Activated T-cell treated with anti-CD3 and anti-CD28 coated beads for 24 hours (primary cell): Measurements from ENCODE around the gene ADGRF1.
"Not testable (repeated sequence)": the region's sequence is repeated elsewhere in the genome, so short reads cannot be mapped to it uniquely, and the experiment has no call there.

Experiments
- DNase-seq: peaks from one replicate; pipeline ENCODE4 v3.0.0-alpha.2; 2020; ENCODE audit warnings: low read depth

Gene ADGRF1

DNA sequence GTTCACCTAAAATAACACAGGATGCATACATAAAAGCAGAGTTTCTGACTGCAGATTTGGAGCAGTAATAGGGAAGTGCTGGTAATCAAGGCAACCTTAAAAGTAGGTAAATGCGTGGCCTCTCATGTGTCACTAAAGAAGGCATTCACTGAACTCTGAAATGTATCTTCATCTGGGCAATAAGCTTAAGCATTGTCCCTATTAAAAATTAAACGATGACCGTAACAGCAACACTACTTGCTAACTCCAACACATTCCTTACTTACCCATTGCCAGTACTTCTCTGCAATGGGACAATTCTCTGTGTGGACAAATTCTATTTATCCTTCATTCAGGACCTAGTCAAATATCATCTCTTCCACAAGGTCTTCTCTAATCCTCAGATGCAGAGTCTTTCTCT is 19.9 kb downstream of the ADGRF1 start:
- no peak for DNase-seq

DNA sequence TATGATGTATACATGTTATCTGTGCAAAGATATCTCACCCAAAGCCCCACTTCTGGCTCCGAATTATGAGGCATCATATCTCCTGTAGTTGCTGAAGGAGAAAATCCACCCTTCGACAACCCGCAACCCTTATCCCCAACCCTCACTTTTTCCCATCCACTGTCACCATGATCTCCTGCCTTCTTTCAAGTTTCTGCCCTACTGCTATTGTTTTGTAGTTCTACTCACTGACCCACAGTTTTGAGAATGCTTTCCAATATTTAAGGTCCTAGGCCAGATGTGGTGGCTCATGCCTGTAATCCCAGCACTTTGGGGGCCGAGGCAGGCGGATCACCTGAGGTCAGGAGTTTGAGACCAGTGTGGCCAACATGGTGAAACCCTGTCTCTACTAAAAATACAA is 22.2 kb downstream of the ADGRF1 start:
- DNase-seq = no peak

DNA sequence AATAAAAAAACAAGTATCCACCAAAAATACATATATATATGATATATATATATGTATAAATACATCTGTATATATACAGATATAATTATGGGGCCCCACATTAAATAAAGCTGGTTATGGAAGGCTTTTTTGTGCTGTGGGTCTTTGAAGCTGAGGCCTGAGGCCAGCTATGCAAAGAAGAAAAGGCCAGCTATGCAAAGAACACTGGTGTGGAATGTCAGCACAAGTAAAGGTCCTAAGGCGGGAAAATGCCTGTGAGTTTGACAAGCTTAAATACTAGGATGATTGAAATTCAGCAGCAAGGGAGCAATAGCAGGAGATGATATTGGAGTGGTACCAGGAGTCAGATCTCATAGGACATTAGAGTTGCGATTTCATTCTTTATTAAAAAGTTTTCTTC is 25.2 kb downstream of the ADGRF1 start:
- DNase-seq = no peak

DNA sequence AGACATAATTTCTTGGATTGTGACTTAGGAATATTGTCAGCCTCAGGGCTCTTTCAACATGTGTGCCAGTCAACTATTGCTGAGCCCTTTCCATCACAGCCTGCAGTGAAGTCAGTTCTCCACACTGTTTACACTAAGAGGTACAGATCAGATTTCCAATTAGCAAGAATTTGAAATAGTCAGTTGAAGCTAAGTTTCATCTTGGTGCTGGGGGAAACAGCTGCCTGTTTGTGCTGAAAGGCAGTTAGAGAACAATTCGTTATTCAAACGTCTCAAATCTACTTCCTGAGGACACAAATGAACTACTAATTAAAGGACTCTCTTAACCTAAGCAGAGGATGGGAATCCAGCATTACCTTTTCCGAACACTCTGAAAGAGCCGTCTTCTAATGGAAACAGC is 25.9 kb downstream of the ADGRF1 start:
- DNase-seq = no peak

DNA sequence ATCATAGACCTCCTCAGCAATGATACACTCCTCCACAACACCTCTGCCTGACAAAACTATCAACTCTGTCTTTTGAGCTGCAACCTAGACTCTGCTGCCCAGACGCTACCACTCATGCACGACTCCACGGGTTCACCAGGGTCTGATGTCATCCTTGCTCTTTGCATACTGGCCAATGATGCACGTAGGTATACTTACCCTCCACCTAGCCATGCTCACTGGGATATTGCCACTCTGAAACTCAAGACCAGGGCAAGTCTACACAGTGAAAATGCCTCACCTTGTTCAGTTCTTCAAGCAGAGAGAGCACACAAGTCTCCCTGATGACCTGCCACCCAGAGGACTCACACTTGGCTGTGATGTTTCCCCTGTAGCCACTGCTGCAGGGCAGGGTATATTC is 27.7 kb downstream of the ADGRF1 start:
- DNase-seq = no peak

DNA sequence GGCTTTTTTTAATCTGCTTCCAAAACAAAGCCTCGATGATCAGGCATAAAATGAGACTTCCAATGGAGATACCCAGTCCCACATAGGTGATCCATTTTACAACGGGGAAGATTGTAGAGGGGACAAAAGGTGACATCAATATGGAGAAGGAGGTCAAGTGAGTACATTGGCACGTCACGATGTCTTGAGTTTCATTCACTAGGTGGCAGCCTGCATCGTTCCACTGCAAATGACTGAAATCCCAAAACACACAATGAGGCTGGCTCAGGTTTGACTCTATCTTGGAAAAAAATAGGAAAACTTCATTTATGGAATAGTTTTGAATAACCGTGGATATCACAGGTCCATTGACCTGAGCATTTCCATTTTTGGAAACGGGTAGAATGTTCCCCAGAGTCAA is 32.5 kb downstream of the ADGRF1 start:
- DNase-seq = no peak

DNA sequence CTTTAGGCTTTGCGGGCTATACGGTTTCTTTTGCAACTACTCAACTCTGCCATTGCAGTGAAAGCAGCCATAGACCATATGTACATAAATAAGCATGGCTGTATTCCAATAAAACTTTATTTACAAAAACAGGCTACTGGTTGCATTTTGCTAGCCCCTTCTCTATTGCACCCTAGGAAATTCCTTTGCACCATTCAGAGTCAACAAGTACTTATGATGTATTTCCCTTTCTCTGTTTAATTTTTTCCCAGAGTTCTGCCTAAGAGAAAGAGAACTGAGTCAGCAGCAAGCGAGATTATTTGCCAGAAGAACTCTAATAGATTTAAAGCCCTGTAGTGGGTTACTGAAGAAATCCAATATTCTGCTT is 33.8 kb downstream of the ADGRF1 start:
- DNase-seq = no peak

DNA sequence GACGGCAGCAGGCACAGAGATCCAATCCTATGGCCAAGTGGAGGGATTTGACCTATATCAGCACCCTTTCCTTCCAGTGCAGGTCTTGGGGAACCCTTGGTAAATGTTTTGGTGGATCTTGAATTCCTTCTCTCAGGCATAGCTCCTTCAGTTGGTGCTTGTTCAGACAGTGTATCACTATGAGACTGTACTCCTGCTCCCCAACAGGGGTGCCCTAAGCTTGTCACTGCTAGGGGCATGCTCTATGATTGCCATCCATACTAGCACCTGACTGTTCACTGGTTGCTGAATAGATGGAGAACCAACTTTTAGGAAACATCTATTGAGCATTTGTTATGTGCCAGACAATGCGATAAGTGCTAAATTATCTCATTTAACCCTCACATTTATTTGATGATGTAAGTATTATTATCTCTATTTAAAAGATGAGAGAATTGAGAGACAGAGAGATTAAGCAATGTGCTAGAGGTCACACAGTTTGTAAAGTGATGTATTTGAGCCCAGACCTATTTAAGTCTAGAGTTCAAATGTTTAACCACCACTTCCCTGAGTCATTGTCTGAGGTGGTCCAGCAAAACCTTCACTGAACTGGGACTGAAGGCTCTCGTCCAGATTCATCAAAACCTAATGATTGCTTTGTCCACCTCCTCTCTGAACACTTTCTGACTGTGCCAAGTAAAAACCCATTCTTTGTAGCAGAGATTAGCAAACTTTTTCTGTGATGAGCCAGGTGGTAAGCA is 34.3 kb downstream of the ADGRF1 start:
- DNase-seq = no peak

DNA sequence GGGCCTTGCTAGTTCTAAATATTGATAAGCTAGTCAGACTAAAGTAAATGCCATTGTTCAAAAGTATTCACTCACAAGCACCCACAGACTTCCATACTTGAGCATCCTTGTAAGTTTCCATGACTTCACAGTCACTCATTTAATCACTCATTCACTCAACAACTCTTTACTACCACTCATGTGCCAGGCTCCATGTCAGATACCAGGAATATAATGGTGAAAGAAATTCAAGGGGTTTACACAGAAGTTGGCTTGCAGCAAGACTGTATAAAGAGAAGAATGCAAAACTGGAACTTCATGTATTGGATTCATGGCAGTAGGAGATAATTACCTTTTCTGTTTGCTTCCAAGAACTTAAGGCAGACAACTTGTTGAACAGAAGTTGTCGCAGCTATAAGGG is 36.6 kb downstream of the ADGRF1 start:
- DNase-seq = no peak

DNA sequence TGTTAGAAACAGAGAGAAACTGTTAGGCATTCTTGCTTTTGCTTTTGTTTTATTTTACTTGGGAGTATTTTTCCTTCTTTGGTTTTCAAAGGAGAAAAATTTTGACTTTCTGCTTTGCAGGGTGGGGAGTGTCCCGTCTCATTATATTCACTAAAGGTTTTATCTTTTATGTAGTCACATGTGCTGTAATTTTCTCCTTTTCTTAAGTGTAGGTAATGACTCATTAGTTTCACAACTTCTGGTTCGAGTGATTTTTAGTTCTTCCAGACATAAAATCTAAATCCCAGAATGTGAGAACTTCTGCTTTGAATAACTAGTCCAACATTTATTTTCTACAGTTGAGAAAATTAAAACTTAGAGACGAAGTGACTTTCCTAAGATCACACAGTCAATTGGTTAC is 37.7 kb downstream of the ADGRF1 start:
- DNase-seq = no peak

DNA sequence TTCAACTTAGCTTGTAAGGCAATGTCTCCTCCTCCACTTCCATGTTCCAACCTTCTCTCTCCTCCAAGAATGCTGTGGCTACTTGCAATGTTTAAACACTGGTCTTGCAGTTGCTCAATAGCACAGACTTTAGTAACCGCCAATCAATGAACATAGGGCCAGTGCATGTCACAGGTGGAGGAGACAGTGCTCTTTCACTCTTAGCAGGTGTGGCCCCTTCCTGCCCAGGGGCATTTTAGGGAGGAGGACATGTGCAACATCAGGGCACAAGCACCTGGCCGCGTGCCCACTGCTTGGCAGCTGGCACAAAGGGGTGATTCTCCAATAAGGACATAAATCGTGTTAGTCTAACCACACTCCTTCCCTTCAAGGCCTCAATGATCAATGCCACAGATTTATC is 41.3 kb downstream of the ADGRF1 start:
- DNase-seq = no peak

DNA sequence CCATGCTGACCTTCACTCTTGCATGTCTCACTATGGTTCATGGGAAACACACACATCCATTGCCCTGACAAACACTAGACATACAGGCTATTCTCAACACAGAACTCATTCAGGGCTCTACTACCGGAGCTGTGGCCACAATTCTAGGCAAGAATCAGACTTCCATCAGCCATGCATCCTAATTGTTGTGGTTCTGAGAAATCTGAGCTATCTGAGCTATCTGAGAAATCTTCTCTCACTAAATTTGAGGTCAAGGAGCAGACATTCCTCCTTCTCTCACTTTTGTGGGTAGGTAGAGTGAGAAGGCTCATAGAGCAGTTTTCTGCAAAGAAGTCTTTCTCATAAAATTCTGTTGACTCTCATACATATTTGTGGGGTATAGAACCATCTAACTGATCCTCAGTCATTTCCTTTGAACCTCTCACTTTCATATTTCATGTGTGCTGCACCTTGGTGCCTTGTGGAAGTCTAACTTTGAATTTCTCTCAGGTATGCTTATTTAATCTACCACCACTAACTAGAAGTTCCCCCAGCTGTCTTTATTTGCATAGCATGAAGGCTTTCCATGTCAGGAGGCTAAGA is 43.6 kb downstream of the ADGRF1 start:
- no peak for DNase-seq

DNA sequence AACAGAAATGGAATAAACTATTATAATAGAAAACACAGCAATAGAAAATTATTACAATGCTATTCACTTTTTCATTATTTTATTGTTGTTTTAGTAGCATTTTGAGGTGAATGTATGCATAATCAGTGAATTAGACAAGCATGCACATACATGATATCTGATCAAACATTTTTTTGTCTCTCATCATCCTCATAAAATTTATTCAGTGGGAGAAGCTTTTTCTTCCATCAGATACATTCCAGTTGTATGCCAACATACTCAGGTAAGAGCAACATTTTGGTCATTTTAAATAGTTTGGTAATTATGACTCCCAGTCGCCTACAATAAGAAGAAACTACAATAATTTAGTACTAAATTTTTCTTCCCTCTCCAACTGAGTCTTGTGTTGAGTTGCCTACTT is 44.5 kb downstream of the ADGRF1 start:
- no peak for DNase-seq

DNA sequence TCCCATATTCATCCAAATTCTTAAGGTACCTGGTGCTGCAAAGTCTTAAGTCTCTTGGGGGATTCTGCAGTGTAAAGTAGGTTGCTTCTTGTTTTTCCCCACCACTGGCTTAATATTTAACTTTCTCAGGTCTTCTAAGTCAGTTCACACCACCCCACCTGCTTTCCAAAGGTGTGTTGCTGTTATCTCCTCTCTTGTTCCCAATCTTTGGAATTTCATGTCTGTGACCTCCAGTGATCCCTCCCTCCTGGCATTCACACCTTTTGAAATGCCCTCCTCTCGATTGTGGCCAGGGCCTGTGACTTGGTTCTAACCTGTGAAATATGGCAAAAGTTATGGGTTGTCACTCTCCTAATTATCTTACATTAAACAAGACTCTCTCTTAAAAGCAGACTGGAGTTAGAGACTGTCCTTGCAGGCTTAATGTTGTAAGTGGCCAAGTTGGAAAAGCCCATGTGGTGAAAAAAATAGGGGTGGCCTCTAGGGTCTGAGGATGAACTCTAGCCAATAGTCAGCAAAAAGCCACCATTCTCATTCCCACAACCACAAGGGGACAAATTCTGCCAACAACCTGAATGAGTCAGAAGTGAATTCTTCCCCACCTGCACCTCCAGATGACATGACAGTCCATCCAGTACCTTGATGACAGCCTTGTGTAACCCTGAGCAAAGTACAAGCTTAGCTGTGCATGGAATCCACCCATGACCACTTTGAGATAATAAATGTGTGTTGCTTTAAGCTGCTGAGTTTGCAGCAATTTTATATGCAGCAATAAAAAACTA is 45.1 kb downstream of the ADGRF1 start:
- no peak for DNase-seq

DNA sequence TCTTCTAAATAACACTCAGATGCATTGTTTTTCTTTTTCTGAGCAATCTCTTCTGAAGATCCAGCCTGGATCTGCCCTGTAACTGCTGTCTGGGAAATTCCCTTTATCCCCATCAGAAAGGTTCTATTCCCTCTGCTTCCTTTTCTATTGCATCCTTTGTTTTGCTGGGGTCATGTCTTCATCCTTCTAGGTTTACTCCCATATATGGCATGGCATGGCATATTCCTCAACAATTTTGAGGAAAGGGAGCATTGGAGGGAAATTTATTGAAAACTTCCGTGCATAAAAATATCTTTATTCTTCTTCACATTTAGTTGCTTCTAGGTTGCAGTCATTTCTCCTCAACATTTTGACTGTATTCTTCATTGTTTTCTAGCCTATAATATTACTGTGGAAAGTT is 47.2 kb downstream of the ADGRF1 start:
- no peak for DNase-seq

DNA sequence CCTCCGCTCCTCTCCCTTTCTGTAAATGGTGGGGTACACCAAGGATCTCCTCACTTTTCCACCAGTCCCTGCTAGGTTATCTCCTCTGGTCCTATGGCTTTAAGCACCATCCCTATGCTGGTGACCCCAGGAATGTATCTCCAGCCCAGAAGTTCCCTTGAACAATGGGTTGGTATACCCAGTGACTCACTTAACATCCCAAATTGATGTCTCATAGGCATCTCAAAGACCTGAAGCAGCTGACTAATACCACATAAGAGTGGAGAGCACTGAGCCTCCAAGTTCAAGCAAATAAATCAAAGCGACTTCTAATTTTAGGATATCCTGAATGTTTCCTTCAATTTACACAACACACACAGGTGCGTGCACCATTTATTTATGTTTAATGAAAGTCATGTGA is 48.3 kb downstream of the ADGRF1 start:
- DNase-seq = no peak

DNA sequence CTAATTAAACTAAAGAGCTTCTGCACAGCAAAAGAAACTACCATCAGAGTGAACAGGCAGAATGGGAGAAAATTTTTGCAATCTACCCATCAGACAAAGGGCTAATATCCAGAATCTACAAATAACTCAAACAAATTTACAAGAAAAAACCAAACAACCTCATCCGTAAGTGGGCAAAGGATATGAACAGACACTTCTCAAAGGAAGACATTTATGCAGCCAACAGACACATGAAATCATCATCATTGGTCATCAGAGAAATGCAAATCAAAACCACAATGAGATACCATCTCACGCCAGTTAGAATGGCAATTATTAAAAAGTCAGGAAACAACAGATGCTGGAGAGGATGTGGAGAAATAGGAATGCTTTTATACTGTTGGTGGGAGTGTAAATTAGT is 49.7 kb downstream of the ADGRF1 start:
- DNase-seq = not testable (repeated sequence)

DNA sequence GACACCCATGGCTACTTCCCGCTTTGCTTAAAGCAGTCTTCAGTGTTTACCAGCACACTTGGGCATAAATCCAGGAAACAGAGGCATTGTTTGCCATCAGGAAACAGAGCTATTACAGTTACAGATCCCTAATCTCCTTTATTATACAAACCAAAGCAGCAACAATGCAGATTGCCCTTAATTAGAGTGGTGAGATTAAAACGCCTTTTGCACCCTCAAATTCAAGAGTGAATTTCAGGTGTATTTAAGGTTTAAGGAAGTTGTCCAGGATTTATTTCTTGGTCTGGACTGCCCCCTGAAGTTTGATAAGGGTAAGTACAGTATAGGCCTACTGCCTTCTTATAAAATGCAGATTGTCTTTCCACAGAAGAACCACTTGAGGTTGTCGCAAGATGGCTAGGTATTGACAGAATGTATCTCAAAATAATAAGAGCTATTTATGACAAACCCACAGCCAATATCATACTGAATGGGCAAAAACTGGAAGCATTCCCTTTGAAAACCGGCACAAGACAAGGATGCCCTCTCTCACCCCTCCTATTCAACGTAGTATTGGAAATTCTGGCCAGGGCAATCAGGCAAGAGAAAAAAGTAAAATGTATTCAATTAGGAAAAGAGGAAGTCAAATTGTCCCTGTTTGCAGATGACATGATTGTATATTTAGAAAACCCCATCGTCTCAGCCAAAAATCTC is 51.2 kb downstream of the ADGRF1 start:
- DNase-seq = not testable (repeated sequence)

DNA sequence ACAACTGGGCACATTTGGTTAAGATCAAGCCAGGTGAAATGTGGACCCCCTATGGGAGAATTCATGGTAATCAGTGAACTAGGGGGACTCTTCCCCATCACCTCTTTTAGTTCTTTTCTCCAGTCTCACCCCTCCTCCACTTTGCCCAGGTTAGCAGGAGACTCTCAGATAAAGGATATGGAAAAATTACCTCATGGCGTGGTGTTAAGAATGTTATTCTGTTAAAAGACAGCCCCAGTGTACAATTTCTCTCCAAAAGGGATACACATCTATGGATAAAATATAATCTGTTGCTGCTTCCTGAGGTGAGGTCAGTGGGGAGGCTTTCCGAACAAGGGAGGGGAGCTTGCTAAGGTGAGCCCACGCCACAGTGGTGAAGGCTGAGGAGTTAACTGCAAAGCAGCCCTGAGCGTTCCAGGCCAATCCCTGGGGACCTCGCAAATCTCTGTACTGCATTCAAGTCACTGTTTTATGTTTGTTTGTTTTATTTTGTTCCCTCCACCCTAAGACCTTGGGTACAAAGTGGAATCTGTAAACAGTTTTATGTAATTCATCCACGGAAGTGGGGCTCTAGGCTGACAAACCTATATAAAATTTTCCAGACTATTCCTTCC is 52.0 kb downstream of the ADGRF1 start:
- DNase-seq = no peak

DNA sequence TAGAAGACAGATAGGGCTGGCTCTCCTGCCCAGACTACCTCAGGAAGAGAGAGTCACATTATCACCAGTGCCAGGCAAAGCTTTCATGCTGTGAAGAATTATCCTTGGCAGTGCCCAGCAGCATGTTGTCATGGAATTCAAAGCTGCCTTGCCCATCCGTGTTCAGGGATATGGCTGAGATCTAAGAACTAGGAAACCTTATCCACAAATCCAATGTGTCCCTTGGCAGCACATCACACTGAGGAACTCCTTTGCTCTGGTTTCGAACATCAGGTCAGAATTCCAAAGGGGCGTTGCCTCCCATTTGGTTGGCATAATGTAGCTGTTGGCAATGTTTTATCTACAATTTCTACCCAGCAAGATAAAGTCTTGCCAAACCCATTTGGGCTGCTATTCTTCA is 52.7 kb downstream of the ADGRF1 start:
- DNase-seq = no peak

DNA sequence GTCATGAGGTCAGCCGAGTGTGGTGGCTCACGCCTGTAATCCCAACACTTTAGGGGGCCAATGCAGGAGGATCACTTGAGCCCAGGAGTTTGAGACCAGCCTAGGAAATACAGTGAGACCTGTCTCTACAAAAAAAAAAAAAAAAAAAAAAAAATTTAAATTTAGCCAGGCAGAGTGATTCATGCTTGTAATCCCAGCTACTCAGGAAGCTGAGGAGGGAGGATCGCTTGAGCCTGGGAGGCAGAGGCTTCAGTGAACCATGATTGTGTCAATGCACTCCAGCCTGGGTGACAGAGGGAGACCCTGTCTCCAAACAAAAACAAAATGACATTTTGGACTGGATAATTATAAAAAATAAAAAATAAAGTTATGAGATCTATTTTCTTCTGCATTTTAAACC is 56.2 kb downstream of the ADGRF1 start:
- no peak for DNase-seq

DNA sequence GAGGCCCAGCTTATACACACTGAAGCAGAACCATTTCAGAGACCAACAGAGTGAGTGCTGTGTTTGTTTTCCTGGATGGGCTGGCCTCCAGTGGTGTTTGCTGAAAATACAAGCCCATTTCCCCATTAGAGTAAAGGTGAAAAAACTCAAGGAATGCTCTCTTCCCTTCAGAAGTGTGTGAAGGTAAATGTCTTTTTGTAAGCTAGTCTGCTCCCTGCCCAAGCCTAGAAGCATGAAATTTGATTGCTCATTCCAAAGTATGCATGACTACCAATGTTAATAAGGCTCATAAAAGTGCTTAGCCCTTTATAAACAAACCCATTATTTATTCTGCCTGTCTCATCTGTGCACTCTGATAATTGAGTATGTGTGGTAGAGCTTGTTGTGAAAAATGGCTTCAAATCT is 59.1 kb downstream of the ADGRF1 start:
- DNase-seq = no peak
